Stimulated activated CD4-positive, alpha-beta T cell treated with anti-CD3 and anti-CD28 coated beads, Interleukin-15, amount 100 ng/mL, for 24 hours (primary cell): ENCODE data around the gene RIPOR3.

Source experiments
- DNase-seq: peaks from one replicate; pipeline ENCODE4 v3.0.0-alpha.2; 2020

Gene RIPOR3

DNA sequence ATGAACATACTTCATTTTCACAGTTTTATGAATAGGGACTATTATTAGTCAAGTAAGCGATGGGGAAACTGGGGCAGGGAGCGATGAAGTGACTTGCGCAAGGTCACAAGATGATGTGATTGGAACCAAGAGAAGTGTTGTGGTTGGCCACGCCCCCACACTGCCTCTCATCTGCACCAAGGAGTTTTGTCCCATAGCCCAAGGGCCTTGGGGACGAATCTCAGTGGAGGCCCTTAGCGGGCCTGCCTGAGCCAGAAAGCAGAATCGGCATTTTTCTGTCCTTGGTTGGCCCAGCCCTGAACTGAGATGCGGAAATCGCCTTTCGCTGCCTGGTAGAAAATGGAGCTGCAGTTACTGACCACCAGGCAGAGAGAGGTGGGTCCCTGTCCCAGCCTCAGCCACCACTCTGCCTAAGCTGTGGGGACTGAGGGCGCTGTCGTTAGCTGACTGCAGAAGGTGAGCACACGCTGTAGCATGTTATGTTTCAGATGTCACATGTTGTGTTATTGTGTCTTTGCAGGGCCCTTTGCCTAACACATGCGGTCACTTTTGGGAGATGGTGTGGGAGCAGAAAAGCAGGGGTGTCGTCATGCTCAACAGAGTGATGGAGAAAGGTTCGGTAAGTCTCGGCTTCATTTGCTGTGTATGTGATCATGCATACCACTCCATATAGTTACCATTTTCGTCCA, 123.3 kb downstream of the RIPOR3 start:
- DNase-seq = peak; percentile 56

- no peak for DNase-seq
Observed at GRCh38 chr20:50565871-50566270, 125.5 kb downstream of the RIPOR3 start.

GRCh38 chr20:50565383-50565782, 126.0 kb downstream of the RIPOR3 start:
- no peak for DNase-seq

DNA sequence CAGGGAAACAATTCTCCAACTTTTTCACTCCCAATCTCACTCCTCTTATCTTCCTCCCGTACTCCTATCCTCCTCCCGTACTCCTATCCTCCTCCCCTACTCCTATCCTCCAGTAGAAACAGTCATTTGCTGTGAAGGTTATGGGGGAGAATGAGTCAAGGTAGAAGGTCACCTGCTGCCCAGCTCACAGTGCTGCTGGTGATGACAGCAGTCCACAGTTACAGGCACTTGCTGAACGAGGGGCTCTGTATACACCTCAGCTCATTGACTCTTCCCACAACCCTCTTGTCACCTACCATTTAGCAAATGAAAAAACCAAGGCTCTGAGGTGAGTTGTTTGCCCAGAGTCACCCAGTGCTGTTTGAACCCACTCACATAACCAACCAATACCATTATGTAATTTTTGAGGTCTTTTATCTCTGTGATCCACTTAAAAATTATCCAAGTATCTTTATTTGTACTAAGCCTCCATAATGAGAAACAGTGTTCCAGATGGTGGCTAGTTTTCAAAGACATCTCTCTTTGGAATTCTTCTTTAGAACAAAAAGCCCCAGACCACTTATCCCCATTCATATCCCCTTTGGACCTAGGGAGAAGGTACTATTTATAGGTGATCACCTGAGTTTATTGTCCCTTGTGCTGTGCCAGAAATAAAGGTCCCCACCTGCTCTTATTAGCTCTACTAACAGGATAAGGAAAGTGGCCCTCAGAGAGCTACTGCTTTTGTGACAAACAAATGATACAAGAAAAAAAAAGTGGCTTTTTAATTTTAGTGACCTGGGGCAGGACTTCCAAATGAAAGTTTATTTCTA, 128.0 kb downstream of the RIPOR3 start:
- DNase-seq = no peak

DNA sequence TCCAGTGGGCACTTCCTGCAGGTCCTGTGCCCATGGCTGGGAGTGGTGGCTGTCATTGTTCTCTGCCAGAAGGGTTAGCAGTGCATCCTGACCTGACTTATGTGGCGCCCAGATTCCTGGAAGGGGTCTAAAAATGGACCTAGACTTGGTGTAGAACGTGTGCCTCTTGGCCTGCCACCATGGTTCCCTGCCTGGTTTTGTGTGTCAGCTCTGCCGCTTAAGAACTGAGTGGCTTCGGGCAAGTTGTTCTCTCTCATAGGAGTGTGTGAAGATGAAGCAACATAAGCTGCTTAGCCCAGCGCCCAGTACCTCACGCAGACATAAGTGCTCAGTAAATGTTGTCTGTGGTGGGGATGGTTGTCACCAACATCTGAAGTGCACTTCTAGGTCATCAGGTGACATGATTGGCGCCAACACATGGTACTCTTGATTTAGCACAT, 129.1 kb downstream of the RIPOR3 start:
- no peak for DNase-seq

- DNase-seq = peak; percentile 82
Observed at GRCh38 chr20:50561379-50562078, 129.8 kb downstream of the RIPOR3 start.

GRCh38 chr20:50560867-50561266, 130.5 kb downstream of the RIPOR3 start:
- peak; percentile 31 for DNase-seq

- DNase-seq = no peak
Observed at GRCh38 chr20:50559856-50560638, 131.3 kb downstream of the RIPOR3 start.

GRCh38 chr20:50559149-50559548, 132.2 kb downstream of the RIPOR3 start:
- no peak for DNase-seq

DNA sequence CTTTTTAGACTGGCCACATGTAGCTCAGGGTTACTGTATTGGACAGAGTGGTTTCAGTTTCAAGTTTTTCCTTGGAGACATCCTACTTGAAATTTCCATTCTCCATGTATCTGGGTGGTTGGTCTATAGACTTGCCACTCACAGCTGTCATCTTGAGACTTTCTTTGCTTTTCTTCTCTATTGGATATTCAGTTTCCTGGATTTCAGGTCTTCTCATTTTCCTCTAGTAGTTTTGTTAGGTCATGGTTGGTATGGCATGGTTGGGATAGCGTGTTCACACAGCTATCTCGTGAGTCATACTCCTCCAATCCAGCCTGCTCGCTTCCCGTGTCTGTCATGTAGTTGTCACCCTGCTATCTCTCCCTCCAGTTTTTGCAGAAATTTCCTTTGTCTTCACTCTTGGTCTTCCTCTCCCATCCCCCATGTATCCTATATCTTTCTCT, 132.8 kb downstream of the RIPOR3 start:
- no peak for DNase-seq

GRCh38 chr20:50557549-50558134, 133.7 kb downstream of the RIPOR3 start:
- DNase-seq = no peak

GRCh38 chr20:50555662-50556061, 135.7 kb downstream of the RIPOR3 start:
- DNase-seq = no peak

- peak; percentile 38 for DNase-seq
Observed at GRCh38 chr20:50554694-50555579, 136.4 kb downstream of the RIPOR3 start.

DNA sequence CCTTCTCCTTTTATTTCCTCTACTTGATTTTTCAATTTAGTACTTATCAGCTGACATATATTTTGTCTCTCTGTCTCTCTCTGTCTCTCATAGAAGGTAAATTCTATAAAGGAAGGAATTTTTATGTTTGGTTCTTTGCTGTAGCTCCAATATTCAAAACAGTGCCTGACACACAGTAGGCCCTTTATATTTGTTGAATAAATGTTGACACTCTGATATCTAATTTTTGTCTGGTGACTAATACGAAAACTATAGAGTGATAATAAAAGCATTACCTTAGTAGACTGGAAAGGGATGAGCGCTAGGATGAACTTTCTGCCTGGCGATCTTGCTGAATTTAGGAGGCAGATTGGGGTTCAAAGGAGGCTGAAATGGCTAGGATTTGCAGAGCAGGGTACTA, 138.4 kb downstream of the RIPOR3 start:
- DNase-seq = no peak

- no peak for DNase-seq
Observed at GRCh38 chr20:50551288-50551687, 140.1 kb downstream of the RIPOR3 start.

DNA sequence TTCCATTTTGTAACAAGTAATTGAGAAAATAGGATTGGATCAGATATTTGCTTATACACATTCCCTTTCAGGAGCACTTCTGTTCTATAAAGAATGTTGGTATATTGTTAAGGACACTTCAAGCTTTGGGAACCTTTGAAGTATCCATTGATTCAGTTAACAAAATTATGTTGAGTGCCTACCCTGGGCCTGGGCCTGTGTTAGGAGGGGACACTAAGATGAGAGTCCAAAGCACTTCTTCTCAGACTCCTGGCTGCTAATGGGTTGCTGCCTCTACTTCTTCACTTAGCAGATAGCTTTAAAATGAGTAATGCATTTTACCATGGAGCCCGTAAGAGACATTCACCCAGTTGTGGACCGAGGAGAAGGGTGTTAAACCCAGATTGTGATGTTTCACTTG, 140.8 kb downstream of the RIPOR3 start:
- no peak for DNase-seq

GRCh38 chr20:50548396-50548795, 142.9 kb downstream of the RIPOR3 start:
- no peak for DNase-seq

DNA sequence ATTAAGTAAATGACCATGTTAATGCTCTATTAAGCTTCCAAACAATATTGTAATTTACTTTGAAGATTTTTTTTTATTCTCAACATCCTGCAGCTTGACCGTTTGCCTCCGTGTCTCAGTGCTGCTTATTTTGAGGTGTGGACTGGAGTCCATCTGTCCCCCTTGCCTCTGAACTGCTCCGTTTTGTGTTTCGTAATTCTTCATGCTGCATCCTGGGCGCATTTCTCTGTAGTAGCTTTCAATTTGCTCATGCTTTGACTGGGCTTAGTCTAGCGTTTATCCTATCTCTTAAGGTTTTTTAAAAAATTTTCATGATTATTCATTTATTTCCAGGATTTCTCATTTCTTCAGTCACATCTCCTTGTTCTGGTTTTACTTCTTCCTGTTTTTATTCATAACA, 143.4 kb downstream of the RIPOR3 start:
- no peak for DNase-seq

GRCh38 chr20:50546729-50547314, 144.5 kb downstream of the RIPOR3 start:
- peak; percentile 44 for DNase-seq

DNA sequence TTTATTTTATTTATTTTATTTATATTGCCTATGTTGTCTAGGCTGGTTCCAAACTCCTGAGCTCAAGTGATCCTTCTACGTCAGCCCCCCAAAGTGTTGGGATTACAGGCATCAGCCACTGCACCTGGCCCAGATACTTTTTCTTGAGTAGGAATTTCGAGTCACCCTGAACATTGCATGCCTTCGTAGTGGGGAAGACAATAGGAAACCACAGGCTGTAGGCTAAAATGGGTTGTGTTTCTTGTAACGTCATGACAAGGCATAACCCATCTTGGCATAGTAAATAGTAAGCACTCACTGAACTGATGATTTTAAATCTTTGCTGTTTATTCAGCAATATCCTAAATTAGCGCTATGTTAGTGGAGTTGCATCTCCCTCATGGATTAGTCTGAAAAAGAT, 146.2 kb downstream of the RIPOR3 start:
- DNase-seq = no peak

- no peak for DNase-seq
Observed at GRCh38 chr20:50543326-50543725, 148.0 kb downstream of the RIPOR3 start.
